HTERT RPE-1 (cell line): ENCODE measurements around the gene FAM228B.
"Not testable (repeated sequence)": the region's sequence is repeated elsewhere in the genome, so short reads cannot be mapped to it uniquely, and the experiment has no call there.

Source experiments
- in situ Hi-C: fragments of 300-500 bp; cut with MboI; formaldehyde crosslinking; loops from 4 replicates; pipeline ENCODE4 v1.14.3; 2020; ENCODE audit warnings: low sequenced_read_pairs

FAM228B gene

DNA sequence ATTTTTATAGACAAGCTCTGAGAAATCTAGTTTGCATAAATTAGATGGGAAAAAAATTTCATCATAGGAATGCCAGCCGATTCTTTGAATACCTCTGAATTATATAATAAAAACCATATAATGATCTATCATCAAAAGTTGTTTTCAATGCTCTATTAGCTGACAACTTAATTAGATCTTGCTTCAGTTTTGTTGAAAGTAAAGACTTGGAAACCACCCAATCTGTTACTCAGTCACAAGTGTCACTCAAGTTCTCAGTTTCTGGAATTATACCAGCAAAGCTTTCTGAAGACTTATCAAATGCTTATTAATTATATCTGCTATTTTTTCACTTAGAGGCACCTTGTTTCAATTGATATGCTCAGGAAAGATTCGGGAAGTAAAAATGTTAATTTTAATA is 21.3 kb upstream of the FAM228B start:
- in situ Hi-C loops = no loop called here

DNA sequence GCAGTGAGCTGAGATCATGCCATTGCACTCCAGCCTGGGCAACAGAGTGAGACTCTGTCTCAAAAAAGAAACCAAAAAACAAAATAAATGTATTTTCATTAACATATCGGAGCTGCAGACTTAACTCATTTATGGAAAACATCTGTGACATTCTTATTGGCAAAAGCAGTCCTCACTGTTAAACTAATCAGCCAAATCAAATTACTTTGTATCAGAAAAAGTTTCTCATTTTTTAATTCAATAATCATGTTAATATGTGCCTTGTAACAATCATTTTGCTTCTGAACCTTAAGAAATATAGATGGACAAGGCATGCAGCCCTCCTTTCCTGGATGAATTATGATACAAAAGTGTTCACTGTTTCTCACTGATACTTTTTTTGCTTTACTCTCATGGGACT is 20.6 kb upstream of the FAM228B start:
- in situ Hi-C loops = no loop called here

DNA sequence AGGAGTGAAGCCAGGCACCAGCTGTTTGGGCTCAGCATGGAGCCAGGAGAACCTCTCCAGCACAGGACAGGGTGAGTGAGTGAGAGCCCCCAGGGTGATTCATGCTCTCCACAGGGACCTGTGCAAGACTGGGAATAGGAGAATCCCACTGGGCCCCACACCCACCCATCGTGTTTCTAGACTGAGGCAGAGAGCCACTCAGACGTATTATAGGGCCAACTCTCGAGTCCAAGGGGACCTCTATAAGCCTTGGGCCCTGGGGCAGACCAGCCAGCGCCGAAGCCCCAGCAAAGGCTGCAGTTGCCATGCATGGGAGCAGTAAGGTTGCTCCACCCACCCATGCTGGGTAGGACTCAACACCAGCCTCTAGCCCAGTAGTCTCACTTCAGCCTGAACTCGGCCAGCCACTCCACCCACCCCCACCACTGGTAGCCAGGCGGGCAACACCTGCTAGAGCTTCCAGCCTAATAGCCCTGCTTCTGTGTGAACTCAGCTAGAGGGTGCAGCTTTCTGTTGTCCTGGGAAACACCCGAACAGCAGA is 19.1 kb upstream of the FAM228B start:
- in situ Hi-C loops = no loop called here

DNA sequence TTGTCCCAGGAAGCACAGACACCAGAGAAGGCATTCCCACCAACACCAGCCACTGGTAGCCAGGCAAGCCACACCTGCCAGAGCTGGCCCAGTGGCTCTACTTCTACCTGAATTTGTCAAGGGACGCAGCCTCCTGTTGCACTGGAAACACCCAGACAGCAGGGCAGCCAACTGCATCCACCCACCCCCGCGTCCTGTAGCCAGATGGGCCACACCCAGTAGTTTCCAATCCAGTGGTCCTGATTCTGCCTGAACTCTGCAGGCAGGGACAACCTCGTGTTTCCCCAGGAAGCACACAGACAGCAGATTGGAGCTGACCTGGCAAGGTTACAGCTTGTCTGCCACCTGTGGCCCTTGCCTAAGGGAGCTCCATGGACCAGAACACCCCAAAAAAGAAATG is 18.4 kb upstream of the FAM228B start:
- in situ Hi-C loops = no loop called here

DNA sequence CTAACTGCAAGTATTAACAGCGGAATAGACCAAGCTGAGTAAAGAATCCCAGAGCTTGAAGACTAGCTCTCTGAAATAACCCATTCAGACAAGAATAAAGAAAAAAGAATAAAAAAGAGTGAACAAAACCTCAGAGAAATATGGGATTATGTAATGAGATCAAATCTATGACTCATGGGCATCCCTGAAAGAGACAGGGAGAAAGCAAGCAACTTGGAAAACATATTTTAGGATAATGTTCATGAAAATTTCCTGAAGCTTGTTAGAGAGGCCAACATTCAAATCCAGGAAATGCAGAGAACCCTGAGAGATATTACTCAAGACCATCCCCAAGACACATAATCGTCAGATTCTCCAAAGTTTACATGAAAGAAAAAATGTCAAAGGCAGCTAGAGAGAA is 17.5 kb upstream of the FAM228B start:
- in situ Hi-C loops = no loop called here

DNA sequence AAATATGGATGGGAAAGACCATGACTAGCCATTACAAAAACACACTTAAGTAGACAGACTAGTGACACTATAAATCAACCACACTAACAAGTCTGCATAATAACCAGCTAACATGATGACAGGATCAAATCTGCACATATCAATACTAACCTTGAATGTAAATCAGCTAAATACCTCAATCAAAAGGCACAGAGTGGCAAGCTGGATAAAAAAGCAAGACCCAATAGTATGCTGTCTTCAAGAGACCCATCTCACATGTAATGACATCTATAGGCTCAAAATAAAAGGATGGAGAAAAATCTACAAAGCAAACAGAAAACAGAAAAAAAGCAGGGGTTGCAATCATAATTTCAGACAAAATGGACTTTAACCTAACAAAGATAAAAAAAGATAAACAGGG is 16.5 kb upstream of the FAM228B start:
- in situ Hi-C loops = no loop called here

DNA sequence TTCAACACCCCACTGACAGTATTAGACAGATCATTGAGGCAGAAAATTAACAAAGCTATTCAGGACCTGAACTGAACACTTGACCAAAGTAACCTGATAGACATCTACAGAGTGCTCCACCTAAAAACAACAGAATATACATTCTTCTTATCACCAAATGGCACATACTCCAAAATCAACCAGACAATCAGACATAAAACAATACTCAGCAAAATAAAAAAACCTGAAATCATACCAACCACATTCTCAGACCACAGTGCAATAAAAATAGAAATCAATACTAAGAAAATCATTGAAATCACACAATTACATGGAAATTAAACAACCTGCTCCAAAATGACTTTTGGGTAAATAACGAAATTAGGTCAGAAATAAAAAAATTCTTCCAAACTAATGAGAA is 15.9 kb upstream of the FAM228B start:
- in situ Hi-C loops = no loop called here

DNA sequence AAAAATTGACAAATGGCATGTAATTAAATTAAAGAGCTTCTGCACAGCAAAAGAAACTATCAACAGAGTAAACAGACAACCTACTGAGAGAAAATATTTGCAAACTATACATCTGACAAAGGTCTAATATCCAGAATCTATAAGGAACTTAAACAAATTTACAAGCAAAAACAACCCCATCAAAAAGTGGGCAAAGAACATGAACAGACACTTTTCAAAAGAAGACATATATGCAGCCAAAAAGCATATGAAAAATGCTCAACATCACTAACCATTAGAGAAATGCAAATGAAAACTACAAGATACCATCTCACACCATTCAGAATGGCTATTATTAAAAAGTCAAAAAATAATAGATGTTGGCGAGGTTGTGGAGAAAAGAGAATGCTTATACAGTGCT is 13.8 kb upstream of the FAM228B start:
- in situ Hi-C loops = not testable (repeated sequence)

DNA sequence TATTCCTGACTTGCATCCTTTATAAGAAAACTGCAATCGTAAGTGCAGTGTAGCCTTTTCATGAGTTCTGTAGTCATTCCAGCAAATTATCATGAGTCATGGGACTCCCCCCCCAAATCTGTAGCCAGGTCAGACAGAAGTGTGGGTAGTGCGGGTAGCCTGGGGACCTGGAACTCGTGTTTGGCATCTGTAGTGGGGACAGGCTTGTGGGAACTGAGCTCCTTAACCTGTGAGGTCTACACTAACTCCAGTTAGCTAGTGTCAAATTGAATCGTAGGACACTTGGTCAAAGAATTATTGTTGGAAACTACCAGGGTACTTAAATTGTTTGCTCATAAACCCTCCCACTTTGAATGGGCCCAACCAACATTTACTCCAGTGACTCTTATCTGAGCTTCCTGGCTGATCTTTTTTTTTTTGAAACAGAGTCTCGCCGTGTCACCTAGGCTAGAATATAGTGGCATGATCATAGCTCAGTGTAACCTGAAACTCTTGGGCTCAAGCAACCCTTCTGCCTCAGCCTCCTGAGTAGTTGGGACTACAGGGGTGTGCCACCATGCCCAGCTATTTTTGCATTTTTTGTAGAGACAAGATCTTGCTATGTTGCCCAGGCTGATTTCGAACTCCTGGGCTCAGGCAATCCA is 12.5 kb upstream of the FAM228B start:
- in situ Hi-C loops = no loop called here

DNA sequence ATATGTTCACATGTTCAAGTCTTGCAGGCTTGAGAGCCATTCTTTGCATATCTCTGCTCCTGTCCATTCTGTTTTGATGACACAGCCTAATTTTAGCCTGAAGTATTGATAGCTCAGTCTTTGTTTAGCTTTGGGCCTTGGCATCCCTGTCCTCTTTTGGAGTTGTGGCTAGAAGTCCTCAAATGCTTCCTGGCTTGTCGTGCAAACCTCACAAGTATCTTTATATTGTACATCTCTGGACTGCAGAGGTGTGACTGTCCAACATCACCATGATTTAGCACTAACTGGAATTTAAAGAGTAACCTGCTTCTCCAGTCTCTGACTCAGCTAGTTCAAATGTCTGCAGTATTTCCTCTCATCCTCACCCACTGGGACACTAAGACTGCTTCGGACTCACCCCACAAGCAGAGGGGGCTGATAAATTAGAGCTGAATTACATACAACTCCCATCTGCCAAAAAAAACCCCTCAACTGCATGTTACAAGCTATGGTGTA is 11.8 kb upstream of the FAM228B start:
- in situ Hi-C loops = no loop called here

DNA sequence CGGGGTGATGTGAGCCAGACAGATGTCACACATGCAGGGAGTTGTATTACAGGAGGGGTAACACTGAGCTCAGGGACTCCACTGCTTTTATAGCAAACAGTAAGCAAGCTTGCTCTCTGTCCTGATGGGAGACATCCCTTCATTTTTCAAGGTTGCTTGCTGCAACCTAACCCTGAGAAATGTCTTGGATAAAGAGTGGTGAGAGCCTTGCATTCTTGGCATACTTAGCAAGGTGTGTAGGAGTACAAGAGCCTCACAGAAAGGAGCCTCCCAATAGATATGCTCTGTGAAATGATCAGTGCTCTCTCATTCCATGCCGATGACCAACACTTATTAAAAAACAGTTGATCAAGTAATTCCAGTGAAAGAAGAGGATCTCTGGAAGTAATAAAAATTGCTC is 8.2 kb upstream of the FAM228B start:
- in situ Hi-C loops = no loop called here

DNA sequence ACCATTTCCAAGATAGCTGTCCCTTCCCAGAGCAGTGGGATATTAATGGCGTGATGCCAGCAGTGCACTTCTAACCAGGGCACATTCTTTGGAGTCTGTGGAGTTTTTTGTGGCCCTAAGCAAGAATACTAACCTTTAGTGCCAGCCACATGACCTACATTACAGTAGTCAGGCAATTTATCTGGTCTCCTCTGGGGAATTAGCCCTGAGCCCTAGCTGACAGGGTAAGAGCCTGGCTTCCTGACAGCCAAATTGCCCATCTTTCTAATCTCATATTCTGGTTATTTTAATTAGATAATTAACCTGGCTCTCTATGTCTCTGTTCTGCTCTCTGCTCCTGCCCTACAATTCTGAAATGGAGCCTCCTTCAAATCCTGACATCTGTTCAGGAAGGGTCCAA is 5.4 kb upstream of the FAM228B start:
- in situ Hi-C loops = no loop called here

DNA sequence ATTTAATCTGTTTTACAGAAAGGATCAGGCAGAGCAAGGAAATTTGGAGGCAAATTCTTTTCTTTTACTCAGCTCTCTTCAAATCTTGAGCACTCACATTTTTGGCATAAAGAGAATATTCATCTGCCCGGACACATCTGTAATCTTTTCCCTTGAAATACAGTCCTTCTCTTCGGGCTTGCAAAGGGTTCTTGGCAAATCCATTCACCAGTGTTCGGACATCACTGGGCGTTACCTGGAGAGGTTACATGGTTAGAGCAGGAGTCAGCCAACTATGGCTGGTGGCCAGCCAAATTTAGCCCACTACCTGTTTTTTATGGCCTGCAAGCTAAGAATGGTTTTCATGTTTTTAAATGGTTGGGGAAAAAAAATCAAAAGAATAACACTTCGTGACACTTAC is 2.2 kb upstream of the FAM228B start:
- in situ Hi-C loops = no loop called here

DNA sequence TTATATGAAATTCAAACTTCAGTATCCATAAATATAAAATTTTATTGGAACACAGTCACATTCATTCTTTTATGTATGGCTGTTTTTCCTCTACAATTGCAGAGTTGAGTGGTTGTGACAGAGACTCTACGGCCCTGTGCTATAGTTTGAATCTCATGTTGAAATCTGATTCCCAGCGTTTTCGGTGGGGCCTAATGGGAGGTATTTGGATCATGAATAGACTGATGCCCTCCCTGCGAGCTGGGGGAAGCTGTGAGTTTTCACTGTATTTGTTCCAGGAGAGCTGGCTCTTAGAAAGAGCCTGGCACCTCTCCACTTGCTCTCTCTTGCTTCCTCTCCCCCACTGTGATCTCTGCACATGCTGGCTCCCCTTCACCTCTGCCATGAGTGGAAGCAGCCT is 1.8 kb upstream of the FAM228B start:
- in situ Hi-C loops = no loop called here

DNA sequence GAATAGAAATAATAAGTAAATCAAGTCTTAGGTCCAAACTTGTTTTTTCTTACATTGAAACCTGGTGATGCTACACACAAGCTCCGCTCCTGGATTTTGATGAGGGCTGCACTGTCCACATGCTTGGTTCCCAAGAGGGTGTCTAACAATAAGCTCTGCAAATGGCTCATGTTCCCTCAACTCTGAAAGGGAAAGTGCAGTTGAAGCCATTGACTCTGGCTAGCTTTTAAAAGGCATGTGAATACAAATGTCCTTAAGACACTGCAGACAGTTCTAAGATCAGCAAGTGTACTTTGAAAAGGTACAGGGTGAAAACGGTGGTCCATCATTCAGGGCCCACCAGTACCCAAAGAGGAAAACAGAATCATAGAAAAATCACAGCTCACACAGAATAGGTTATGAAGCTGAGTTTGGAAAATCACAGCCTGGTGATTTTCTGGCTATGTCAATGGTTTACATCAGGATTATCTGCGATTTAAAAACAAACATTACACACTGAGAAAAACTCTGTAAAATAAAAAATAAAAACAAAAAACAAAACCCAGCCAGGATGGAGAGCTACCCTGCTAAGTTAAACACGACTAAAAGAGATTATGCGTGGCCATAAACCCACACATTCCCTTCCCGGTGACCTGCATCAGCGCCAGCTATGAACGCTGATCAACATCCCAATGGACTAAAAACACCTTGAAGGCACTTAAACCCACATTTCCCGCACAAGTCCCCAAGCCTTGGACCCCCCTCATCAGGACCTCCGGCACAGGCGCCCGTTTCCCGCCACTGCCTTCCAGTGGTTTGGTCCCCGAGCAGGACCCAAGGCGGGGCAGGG is 689 bp upstream of the FAM228B start:
- in situ Hi-C loops = no loop called here

DNA sequence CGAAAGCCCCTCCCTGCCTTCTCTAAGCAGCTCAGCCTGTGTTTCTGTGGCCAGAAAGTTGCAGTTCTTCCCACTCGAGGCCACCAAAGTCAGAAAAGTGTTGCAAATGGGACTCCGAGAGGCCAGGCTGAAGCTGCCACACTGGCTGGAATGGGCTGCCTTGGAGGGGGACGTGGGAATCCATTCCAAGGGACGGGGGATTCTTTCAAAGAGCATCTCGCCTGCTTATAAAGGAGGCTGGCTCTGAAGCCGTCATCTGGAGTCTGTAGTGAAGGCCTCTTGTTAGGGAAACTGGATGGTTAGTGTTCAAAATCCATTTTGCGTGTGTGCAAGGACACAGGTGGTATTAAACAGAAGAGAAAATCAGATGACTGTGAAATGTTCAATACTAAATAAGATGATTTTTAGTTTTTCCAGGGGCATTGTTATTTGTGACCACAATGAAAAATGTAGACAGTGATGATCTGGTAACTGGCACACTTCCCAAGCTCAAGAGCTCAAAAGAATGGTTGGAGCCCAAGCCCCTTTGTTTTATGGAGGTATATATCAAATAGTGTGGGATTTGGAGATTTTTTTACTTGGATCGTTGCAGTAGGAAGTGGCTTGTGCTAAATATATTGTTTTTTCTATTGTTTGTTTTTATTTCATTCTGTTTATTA is 782 bp downstream of the FAM228B start:
- in situ Hi-C loops = no loop called here

DNA sequence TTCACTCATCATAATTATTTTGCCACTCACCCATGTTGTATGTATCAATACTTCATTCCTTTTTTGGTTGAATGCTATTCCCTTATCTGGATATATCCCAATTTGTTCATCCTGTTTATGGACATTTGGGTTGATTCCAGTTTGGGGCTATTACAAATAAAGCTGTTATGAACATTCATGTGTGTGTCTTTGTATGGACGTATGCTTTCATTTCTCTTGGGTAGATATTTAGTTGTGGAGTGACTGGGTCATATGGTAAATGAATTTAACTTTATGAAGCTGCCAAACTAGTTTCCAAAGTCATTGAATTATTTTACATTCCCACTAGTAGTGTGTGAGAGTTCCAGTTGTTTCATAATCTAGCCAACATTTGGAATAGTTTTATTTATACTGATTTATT is 2.7 kb downstream of the FAM228B start:
- in situ Hi-C loops = no loop called here

DNA sequence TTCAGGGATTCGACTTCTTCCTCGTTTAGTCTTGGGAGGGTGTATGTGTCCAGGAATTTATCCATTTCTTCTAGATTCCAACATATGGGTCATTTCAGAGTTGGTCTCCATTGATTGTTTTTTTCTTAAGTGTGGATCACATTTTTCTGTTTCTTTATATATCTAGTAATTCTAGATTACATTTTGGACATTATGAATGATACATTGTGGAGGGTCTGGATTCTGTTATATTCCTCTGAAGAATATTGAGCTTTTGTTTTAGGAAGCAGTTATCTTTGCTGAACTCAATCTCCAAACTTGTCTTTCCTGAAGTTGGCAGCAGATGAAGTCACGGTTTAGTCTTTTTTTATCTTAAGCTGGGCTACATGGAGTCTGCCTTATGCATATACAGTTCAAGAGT is 9.3 kb downstream of the FAM228B start:
- in situ Hi-C loops = no loop called here

DNA sequence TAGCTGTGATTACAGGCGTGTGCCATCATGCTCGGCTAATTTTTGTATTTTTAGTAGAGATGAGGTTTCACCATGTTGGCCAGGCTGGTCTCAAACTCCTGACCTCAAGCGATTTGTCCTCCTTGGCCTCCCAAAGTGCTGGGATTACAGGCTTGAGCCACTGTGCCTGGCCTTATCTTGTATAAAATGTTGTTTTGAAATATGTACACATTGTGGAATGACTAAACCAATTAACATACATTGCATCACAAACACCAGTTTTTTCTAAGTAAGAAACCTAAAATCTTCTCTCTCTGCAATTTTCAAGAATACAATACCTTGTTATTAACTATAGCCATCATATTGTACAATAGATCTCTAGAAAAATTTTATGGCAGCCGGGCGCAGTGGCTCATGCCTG is 17.0 kb downstream of the FAM228B start:
- in situ Hi-C loops = not testable (repeated sequence)

DNA sequence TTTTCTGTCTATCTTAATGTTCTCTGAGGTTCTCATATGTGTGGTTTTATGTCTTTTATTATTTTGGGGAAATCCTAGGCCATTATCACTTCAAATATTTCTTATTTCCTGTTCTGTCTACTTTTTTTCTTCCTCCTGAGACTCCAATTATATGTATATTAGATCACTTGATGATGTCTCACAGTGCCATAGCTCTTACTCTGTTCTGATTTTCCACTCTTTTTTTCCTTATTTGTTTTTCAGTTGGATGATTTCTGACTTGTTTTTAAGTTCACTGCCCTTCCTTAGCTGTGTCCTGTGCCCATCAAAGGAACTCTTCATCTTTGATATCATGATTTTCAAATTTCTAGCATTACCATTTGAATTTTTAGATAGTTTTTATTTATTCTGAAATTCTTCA is 24.1 kb downstream of the FAM228B start:
- in situ Hi-C loops = no loop called here

DNA sequence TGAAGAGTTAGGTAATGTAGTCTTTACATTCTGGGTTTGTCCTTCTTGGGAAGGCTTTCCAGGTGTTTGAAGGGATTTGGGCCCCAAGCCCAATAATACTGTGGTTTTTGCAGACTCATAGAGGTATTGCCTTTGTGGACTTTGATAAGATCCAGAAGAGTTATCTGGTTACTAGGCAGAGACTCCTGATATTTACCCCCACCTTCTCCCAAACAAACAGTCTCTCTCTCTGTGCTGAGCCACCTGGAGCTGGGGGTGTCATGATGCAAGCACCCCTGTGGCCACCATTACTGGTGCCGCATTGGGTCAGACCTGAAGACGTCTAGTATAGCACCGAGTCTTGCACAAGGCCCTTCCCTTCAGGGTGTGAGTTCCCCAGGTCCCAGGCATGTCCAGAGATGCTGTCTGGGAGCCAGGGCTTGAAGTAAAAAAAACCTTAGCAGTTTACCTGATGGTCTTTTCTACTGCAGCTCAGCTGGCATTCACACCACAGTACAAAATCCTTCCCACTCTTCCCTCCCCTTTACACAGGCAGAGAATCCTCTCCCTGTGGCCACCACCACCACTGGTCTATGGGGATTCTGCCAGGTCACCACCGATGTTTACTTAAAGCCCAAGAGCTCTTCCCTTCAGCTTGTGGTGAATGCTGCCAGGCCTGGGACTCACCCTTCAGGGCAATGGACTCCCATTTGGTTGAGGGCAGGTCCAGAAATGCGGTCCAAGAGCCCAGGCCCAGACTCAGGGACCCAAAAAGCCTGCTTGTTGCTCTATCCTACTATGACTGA is 29.3 kb downstream of the FAM228B start:
- in situ Hi-C loops = no loop called here
